BLaER1 (cell line): ENCODE results near the gene NME3.

Experiments
- H3K27ac ChIP-seq: shearing (Covaris generic); formaldehyde crosslinking; 2 replicates; pipeline ENCODE4 v1.8.1; 2022
- H3K27me3 ChIP-seq: shearing (Covaris generic); formaldehyde crosslinking; 2 replicates; pipeline ENCODE4 v1.8.1; 2022
- H3K36me3 ChIP-seq: shearing (Covaris generic); formaldehyde crosslinking; 2 replicates; pipeline ENCODE4 v1.8.1; 2022
- H3K4me1 ChIP-seq: shearing (Covaris generic); formaldehyde crosslinking; 2 replicates; pipeline ENCODE4 v1.8.1; 2022
- H3K4me2 ChIP-seq: shearing (Covaris generic); formaldehyde crosslinking; 2 replicates; pipeline ENCODE4 v1.8.1; 2022
- H3K4me3 ChIP-seq: shearing (Covaris generic); formaldehyde crosslinking; 2 replicates; pipeline ENCODE4 v1.8.1; 2022
- H3K9ac ChIP-seq: shearing (Covaris generic); formaldehyde crosslinking; 2 replicates; pipeline ENCODE4 v1.8.1; 2022
- H3K9me3 ChIP-seq: shearing (Covaris generic); formaldehyde crosslinking; 2 replicates; pipeline ENCODE4 v1.8.1; 2022
- H4K20me1 ChIP-seq: shearing (Covaris generic); formaldehyde crosslinking; 2 replicates; pipeline ENCODE4 v1.8.1; 2022
- Cebpa-rat ChIP-seq: shearing (Covaris generic); IDR thresholded peaks from 2 replicates; pipeline ENCODE4 v1.8.1; 2022

Gene NME3

GRCh38 chr16:1781254-1781653 is 9.9 kb upstream of the NME3 start:
- no peaks in the 10 kb centered on the region for H3K27me3 ChIP-seq
- peaks cover 40% of the 10 kb centered on the region for H3K4me1 ChIP-seq
- H3K9ac ChIP-seq = peak overlapping the region; percentile 94

GRCh38 chr16:1780677-1781072 is 9.3 kb upstream of the NME3 start:
- Histone ChIP-seq H3K36me3 (peaks cover 66% of the 10 kb centered on the region), H4K20me1 (peaks cover 94% of the 10 kb centered on the region), H3K4me2 (peak overlapping the region; percentile 97; the same call in 1 of the 2 replicates), H3K4me1 (peaks cover 45% of the 10 kb centered on the region), H3K9ac (0 out of 2 replicates have a peak overlapping the region, but pooled peaks have one; percentile 94), H3K27me3 (no peaks in the 10 kb centered on the region), H3K9me3 (no peaks in the 10 kb centered on the region), H3K4me3 (peak overlapping the region; percentile 97; the same call in 1 of the 2 replicates), H3K27ac (no peak overlapping the region)
- TF ChIP-seq Cebpa-rat = no peak

More at GRCh38 chr16:1781254-1781653, 9.9 kb upstream of the NME3 start:
- peak overlapping the region; percentile 97 for H3K4me2 ChIP-seq
- H4K20me1 ChIP-seq = peaks cover 94% of the 10 kb centered on the region
- no peaks in the 10 kb centered on the region for H3K9me3 ChIP-seq
- peak overlapping the region; percentile 97 for H3K4me3 ChIP-seq
- H3K36me3 ChIP-seq = peaks cover 66% of the 10 kb centered on the region
- TF ChIP-seq Cebpa-rat = no peak
- H3K27ac ChIP-seq = peak overlapping the region; percentile 87; the same call in 1 of the 2 replicates

GRCh38 chr16:1779741-1780676 is 8.7 kb upstream of the NME3 start:
- Histone ChIP-seq H3K27ac (no peak overlapping the region), H3K36me3 (peaks cover 66% of the 10 kb centered on the region), H4K20me1 (peaks cover 94% of the 10 kb centered on the region)

DNA sequence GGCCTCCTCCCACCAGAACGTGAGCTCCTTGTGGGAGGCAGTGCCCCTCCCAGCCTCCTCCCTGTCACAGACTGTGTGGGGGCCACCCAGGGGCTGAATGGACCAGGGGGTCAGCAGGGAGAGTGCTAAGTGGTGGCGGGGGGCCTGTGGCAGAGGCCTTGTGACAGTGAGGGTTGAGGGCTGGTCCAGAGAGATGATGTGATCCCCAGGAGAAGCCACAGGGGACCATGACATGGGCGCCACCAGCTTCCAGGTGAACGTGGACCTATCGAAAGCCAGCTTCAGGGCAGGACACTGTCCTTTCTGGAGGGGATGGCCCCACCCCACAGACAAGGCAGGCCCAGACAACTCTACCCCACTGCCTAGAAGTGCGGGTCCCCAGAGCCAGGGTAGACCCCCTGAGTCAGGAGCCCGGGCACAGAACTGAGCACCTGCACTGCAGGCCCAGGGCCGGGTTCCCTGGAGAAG is 7.9 kb upstream of the NME3 start:
- Histone ChIP-seq H3K4me1 (peaks cover 53% of the 10 kb centered on the region), H4K20me1 (peaks cover 94% of the 10 kb centered on the region), H3K4me3 (no peak overlapping the region), H3K36me3 (peaks cover 66% of the 10 kb centered on the region), H3K4me2 (no peak overlapping the region), H3K9ac (0 out of 2 replicates have a peak overlapping the region, but pooled peaks have one; percentile 10), H3K9me3 (no peaks in the 10 kb centered on the region), H3K27ac (no peak overlapping the region), H3K27me3 (no peaks in the 10 kb centered on the region)
- TF ChIP-seq Cebpa-rat = no peak

More at GRCh38 chr16:1779741-1780676, 8.7 kb upstream of the NME3 start:
- no peak for TF ChIP-seq Cebpa-rat
- no peak overlapping the region for H3K4me3 ChIP-seq
- H3K9ac ChIP-seq = no peak overlapping the region
- H3K9me3 ChIP-seq = no peaks in the 10 kb centered on the region
- no peaks in the 10 kb centered on the region for H3K27me3 ChIP-seq
- peaks cover 52% of the 10 kb centered on the region for H3K4me1 ChIP-seq
- H3K4me2 ChIP-seq = no peak overlapping the region

GRCh38 chr16:1778200-1779179 is 7.1 kb upstream of the NME3 start:
- H3K27ac ChIP-seq = no peak overlapping the region
- peaks cover 50% of the 10 kb centered on the region for H3K4me1 ChIP-seq
- H3K27me3 ChIP-seq = no peaks in the 10 kb centered on the region
- no peak overlapping the region for H3K4me3 ChIP-seq
- H3K9ac ChIP-seq = peak overlapping the region; percentile 15; the same call in 1 of the 2 replicates
- TF ChIP-seq Cebpa-rat = no peak
- H3K4me2 ChIP-seq = no peak overlapping the region
- peaks cover 66% of the 10 kb centered on the region for H3K36me3 ChIP-seq
- H3K9me3 ChIP-seq = no peaks in the 10 kb centered on the region
- H4K20me1 ChIP-seq = peaks cover 94% of the 10 kb centered on the region

- H3K4me2 ChIP-seq = no peak overlapping the region
- H3K36me3 ChIP-seq = peaks cover 66% of the 10 kb centered on the region
These were observed 6.2 kb upstream of the NME3 start for GRCh38 chr16:1777375-1778199.

DNA sequence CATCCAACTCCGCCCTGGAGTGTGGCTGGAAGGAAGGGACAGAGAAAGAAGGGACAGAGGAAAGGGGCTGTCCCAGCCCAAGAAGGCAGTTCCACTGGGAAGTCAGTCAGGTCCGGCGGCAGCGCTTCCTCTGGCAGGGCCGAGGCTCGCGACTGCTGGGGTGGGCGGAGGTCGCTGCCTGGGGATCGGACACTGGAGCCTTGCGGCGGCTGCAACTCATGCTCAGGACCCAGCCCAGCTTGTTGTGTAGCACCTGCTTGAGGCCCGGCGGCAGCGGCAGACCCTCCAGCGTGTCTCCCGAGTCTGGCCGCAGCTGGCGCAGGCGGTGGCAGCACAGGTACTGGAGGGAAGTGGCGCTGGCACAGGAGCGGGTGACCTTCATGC is 5.6 kb upstream of the NME3 start:
- Histone ChIP-seq H3K9me3 (no peaks in the 10 kb centered on the region), H3K4me3 (no peak overlapping the region), H3K27ac (no peak overlapping the region), H3K4me1 (peaks cover 49% of the 10 kb centered on the region), H4K20me1 (peaks cover 85% of the 10 kb centered on the region), H3K36me3 (peaks cover 66% of the 10 kb centered on the region), H3K27me3 (no peaks in the 10 kb centered on the region), H3K9ac (0 out of 2 replicates have a peak overlapping the region, but pooled peaks have one; percentile 10), H3K4me2 (peak overlapping the region; percentile 7; the same call in 1 of the 2 replicates)
- no peak for TF ChIP-seq Cebpa-rat

More at GRCh38 chr16:1777375-1778199, 6.2 kb upstream of the NME3 start:
- H4K20me1 ChIP-seq = peaks cover 88% of the 10 kb centered on the region
- H3K27ac ChIP-seq = no peak overlapping the region
- peaks cover 49% of the 10 kb centered on the region for H3K4me1 ChIP-seq
- H3K4me3 ChIP-seq = no peak overlapping the region
- TF ChIP-seq Cebpa-rat = no peak
- no peaks in the 10 kb centered on the region for H3K9me3 ChIP-seq
- no peaks in the 10 kb centered on the region for H3K27me3 ChIP-seq
- H3K9ac ChIP-seq = 0 out of 2 replicates have a peak overlapping the region, but pooled peaks have one; percentile 15

- Histone ChIP-seq H3K27me3 (no peaks in the 10 kb centered on the region), H3K4me3 (no peak overlapping the region), H3K9ac (0 out of 2 replicates have a peak overlapping the region, but pooled peaks have one; percentile 10), H3K36me3 (peaks cover 66% of the 10 kb centered on the region), H3K4me1 (peaks cover 47% of the 10 kb centered on the region), H4K20me1 (peaks cover 81% of the 10 kb centered on the region), H3K4me2 (peak overlapping the region; percentile 7; the same call in 1 of the 2 replicates), H3K27ac (no peak overlapping the region), H3K9me3 (no peaks in the 10 kb centered on the region)
- no peak for TF ChIP-seq Cebpa-rat
These were observed 5.3 kb upstream of the NME3 start for GRCh38 chr16:1776672-1776955.
